HG03342 (cell line): ENCODE measurements around the gene SLC25A4.

Source experiments
- ATAC-seq: cut with Tn5 transposase; IDR thresholded peaks from one replicate; pipeline ENCODE4 v1.9.1; 2021; ENCODE audit warnings: mild to moderate bottlenecking, moderate library complexity; ENCODE audit not compliant: unreplicated experiment

SLC25A4 gene

DNA sequence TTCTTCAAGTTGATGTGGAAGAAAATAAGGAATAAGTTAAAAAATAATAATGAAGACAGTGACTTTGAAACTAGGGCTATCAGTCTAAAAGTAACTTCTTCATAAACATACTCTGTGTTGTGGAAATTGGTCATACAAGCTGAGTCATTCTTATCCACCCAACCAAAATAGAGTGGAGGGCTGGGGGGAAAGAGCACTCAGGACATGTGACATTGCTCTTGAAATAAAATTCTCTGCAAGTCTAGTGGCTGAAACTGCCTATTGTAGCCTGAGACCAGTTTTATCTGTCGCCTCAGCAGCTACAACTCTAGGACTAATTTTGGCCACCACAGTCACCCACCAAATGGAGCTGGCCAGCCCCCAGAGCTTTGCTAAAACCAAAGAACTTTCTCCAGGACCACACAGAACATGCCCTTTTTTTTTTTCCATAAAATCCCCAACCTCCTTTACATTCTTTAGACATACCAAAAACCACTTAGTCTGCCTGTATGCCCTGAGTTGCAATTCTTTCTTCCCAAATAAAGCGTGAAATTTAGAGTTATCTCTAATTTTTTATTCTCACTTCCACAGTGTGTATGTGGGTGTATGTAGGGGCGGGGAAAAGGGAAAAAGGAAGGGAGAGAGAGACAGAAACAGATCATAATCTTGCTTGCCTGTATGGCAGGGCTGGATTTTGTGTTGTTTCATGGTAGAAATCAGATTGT, 23.0 kb upstream of the SLC25A4 start:
- no peak for ATAC-seq

DNA sequence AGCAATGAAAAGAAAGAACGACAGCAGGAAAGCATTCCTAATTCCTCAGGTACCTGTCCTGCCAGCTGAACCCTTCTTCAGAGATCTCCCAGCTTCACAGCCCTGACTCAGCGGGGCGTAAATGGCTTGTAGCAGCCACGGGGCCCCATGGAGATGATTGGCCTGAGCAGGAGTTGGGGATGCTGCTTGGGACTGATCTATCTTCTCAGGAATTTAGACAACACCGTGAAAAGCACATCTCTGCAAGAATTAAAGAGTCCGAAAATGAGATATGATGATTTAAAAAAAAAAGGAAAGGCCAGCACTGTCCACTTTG, 22.5 kb upstream of the SLC25A4 start:
- ATAC-seq: no peak

DNA sequence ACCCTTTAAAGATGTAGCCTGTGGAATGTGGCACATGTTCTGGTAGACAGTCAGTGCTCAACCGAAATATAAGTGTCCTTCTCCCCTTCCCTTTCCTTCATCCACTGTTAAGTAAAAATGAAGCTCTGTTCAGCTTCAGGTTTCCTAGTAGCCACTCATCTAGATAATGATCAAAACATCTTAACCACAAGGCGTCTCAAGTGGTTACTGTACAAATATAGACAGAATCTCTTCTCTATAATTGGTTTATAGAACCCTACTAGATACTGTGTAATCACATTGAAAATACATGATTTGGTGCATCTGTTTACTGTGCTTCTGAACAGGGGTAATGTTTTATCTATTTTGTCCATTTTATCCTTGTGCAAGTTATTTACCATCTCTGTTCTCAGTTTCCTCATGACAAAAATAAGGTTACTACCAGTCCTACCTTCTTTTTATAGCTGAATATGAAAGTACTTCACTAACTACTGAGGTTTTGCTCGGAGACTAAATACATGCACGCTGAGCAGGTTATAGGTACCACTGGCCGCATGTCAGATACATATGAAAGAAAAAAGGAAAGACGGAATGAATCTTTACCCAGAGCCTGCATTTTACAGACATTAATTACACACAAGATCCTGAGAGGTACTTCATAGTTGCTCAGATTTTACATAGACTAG, 20.3 kb upstream of the SLC25A4 start:
- ATAC-seq: peak; percentile 64

DNA sequence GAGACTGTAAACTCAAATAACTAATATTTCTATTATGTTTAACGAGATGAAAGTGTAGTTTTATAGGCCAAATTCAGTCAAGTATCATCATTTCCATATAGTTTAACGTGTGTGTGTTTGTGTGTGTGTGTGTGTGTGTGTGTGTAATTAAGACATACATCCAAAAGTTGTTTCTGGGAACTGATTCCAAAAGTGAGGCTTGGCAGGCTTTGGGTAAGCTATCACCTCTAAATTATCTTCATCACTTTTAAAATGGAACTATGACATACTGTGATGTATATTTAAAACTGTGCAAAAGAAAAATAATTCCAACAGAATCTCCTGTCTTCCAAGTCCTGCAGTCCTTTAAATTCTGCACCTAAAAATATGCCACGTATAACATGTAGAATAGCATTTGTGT, 19.1 kb upstream of the SLC25A4 start:
- ATAC-seq: no peak

DNA sequence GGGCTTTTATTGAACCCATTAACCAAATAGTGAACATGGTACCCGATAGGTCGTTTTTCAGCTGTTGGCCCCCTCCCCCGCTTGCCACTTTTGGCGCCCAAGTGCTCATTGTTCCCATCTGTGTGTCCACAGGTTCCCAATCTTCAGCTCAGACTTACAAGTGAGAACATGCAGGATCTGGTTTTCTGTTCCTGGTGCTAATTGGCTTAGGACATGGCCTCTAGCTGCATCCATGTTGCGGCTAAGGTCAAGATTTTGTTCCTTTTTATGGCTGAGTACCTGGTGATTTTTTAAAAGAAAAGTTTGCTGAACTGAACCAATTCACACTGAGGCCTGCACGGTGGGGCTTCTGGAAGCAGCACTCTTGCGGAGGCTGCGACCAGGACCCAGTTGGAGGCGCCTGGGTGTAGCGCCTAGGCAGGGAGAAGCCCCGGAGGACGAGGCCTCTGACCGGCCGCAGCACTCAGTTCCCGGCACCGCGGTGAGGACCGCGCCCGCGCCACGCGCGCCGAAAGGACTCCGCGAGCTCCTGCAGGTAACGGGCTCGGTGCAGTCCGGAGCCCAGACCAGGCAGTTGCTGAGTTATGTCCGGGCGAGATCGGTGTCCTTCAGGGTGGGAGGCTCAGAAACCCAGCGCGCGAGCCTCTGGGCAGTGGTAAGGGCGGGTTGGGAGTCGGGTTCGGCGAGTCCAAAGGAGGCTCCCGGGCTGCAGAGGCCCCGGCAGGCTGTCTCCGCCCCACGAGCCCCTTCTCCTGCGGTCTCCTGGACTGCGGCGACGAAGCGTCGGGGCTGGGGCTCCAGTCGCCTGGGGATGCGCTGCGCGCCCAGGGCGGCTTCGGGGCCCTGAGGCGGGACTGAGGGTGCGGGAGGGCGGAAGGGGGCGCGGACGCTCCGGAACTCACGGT, 15.8 kb upstream of the SLC25A4 start:
- ATAC-seq: no peak

DNA sequence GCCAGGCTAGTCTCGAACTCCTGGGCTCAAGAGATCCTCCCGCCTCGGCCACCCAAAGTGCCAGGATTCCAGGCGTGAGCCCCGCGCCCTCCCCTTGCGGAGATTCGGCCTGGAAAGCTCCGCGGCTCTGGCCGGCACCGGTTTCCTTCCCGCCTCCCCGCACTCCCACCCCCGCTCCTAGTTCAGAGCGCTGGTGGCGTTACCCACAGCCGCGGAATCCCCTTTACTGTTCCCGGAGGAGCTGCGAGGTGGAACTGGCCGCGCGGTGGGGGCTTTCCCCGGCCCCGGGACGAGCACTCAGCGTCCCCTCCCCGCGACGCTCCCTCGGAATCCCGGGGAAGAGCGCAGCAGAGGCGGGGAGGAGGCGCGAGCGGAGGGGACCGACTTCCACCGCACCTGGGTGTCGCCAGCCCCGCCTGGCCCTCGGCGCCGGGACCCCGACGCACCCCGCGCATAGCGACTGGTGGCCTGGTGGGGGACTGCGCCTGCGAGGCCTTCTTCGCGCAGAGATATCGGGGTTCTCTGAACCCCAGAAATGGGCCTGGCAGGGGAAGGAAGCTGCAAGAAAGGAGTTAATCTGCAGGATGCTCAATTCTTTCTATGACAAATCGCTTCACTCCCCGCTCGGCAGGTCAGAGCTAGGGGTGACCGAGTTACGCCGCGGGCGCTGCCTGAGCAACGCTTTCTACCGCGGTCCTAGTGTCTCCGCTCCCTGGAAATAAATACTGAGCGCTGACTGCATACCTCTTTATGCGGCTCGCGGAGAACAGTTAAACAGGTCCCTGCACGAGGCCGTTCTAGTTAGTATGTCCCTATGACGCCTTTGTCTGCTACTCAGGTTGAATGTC, 14.6 kb upstream of the SLC25A4 start:
- peak; percentile 62 for ATAC-seq

DNA sequence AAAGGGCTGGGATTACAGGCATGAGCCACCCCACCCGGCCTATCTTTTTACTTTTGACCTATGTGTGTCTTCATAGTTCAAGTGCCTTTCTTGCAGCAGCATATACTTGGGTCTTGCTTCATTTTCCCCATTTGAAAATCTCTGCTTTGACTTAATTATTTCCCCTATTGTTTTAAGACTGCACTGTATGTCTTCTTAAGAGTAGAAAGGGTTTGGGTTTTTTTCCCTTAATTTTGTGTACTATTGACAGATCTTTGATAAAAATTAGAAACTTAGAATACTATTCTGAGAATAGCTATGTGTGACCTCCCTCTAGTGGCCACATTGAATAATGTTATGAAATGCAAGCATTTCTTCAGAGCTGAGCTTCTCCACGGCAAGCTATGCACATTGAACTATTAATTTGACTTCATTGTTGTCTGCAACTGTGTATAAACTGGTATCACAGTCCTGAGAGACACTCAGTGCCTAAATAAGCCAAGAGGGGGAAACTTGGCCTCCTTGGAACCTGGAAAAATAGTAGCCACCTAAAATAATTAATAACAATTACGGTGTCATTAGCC, 8.7 kb upstream of the SLC25A4 start:
- ATAC-seq: no peak

DNA sequence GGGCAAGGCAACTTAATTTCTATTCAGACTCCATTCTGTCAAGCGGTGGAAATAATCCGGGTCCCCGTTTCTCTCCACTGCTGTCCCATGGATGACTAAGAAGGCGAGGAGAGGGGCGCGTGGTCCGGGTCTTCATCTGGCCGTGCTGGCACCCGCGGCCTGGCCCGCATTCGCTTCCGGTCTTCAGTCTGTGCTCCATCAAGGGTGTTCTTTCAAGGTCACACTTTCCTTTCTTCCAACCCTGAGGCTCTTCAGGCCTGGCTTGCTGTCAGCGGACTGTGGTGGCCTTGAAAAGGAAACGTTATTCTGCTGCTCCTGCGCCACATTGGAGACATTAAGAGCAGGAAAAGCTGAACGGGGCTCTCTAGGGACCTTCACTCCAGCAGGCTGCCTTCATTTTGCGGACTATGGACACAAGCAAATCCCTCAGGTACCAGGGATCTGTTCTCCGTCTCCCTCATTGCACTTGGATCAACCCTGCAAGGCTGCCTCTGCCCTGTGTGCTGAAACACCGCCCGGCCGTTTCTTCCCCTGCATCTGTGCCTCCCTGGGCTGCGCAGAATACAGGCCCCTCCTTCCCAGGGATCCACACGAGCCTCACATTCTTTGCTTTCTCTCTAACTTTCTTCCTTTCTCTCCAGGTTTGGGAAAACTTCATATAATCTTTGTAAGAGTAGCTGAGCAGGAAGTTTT, 5.7 kb upstream of the SLC25A4 start:
- no peak for ATAC-seq

DNA sequence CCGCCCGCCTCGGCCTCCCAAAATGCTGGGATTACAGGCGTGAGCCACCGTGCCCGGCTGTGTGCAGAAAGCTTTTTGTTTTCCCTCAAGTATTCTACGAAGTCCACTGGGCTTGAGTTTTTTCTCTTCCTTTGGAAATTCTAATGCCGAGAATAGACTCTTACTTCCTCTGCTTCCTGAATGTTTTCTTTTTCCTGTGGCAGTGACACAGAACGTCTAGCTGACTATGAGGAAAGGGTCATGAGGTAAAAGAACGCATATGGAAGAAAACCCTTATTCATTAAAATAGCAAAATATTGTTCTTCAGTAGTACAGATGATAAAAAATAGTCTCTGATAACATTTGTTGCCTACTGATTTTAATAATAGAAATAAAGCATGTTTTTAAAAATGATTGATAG, 4.9 kb upstream of the SLC25A4 start:
- ATAC-seq: no peak

DNA sequence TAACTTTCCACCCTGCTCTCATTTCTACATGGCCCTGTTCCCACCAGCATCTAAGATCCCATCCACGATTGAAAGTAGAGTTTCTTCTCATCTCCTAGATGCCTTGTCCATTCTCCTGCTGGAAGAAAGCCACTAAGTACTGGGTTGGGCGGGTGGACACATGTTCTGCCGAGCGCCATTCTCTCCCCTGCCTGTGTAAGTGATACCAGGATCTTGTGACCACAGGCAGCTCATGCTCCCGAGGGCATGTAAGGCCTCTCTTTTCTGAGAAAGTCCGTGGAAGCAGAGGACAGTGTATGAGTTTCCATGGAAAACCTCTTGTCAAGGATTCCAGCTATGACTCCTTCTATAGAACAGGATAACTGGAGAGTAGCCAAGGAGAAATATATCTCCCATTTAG, 3.3 kb upstream of the SLC25A4 start:
- no peak for ATAC-seq

DNA sequence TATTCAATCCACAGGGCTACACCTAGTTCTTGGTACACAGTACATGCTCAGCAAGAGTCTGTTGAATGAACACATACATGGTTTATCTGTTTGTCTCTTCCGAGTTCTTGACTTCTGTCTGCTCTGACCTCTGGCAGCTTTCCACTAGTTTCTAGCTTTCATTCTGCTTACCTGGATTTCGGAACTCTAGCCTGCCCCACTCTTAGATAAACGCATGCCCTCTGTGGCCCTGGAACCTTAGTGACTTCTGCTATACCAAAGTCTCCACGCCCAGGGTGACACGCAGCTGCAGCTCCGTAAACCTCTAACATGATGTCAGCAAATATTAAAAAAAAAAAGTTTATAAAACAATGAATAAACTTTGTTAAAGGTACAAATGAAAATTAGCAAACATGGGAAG, 1.3 kb upstream of the SLC25A4 start:
- ATAC-seq: no peak

DNA sequence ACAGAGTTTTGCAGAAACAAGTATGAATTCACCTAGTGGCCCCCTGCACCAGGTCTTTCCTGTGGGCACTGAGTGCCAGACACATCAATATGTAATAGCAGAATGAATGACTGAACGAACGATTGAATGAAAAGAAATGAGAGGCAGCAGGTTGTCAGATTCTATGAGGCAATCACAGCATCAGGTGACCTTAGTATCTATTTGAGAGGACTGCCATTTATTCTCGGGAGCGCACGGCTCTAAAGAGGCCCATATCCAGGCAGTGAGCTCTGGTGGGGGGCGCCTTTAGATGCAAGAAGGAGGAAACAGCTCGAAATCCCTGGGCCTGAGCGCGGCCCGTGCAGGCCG, 528 bp upstream of the SLC25A4 start:
- peak; percentile 23 for ATAC-seq

DNA sequence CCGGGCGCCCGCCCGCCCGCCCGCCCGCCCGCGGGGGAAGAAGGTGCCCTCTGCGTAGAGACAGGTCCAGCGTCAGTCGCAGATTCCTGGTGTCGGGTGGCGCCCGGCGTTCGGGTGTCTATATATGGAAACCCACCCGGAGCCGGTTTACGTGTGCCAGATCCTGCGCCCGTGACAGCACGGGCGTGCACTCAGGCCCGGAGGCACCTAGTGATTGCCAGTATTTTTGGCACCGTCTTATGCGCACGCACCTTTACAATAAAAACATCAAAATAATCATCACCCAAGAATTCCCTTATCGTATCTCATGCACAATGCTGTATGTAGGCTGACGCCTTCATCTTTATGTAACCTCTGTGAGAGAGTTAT, 519 bp downstream of the SLC25A4 start:
- ATAC-seq: no peak

DNA sequence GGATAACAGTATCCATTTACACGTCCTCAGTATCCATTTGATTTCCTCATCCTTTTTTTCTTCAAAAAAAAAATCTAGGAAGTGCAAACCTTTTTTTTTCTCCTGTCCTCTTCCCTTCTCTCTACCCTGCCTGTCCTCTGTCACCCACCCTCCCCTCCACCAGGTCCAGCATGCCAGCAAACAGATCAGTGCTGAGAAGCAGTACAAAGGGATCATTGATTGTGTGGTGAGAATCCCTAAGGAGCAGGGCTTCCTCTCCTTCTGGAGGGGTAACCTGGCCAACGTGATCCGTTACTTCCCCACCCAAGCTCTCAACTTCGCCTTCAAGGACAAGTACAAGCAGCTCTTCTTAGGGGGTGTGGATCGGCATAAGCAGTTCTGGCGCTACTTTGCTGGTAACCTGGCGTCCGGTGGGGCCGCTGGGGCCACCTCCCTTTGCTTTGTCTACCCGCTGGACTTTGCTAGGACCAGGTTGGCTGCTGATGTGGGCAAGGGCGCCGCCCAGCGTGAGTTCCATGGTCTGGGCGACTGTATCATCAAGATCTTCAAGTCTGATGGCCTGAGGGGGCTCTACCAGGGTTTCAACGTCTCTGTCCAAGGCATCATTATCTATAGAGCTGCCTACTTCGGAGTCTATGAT, 1.7 kb downstream of the SLC25A4 start:
- ATAC-seq: no peak

DNA sequence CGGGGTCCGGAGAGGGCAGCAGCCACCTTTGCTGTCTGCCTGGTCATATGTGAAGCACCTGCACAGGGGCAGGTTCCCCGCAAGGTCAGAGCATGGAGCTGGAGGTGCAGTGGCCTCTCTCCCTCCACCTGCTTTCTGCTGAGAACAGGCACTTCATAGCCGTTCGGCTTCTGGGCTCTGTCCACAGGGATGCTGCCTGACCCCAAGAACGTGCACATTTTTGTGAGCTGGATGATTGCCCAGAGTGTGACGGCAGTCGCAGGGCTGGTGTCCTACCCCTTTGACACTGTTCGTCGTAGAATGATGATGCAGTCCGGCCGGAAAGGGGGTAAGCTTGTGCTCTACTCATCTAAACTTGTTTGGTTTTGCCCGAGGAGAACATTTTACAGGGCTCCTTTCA, 2.5 kb downstream of the SLC25A4 start:
- ATAC-seq: no peak

DNA sequence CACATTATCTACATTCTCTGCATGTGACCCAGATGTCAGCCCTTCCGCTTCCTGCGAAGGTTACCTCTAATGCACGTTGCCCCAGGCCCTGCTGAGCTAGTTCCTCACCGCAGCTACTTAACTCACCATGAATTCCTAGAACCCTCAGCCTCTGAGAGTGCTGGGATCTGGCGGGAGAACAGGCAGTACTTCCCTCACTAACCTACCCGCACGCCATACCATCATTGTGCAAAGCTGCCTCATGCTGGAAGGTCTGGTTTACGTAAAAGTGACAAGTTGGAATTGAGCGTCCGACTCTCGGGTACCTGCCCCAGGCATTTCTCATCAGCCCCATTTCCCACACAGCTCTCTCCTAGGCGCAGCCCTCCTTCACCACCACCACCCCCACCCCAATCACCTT, 6.3 kb downstream of the SLC25A4 start:
- ATAC-seq: no peak

DNA sequence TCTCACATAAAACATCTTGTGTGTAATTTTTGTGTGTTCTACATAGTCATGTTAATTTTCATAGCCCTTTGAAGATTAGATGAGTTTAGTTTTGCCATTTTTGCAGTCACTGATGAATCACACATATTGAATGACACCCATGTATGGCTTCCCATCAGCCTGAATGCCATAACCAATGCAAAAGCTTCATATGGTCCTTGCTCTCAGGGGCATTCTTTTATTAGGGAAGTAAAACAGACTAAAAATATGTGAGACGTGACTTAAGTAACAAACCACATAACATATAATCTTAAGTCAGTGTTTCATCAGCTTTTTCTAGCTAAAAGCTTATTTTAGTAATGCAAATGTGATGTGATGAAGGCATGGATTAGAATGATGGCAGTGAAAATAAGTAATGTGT, 8.2 kb downstream of the SLC25A4 start:
- no peak for ATAC-seq

DNA sequence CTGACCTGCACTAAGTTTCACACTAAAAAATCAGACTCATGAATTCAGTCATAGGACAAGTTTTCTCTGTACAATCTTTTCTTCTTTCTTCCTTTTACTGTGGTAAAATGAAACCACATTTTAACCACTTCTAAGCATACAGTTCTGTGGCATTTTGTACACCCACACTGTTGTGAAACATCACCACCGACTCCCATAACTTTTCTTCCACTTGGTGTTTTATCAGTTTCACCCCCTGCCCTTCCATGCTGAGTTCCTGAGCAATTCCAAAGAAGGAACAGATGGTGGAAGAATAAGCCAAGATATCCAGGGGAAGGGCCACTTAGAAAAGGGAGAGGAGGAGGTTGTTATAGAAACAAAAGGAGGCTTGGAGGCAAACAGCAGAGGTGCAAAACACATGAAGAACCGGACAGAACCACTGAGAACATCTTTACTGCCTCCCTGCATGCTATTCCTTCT, 22.6 kb downstream of the SLC25A4 start:
- ATAC-seq: peak; percentile 94

DNA sequence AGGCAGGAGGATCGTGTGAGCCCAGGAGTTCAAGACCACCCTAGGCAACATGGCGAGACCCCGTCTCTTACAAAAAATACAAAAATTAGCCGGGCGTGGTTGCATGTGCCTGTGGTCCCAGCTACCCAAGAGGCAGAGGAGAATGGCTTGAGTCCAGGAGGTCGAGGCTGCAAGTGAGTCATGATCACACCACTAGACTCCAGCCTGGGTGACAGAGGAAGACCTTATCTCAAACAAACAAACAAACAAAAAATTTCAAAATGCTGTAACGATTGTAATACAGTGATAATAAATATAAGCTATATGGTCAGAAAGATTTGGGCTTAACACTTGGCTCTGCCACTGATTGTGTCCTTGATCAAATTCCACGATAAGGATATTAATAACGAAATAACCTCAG, 24.2 kb downstream of the SLC25A4 start:
- ATAC-seq: no peak
